Skin epidermis (tissue), 12 donors: ENCODE data around the gene GAB2.
A peak's percentile ranks its signal among the peaks of the same experiment; 100 is the strongest.

Source experiments
- H3K27ac ChIP-seq, 21 experiments: fragments of 200-600 bp; sonication (generic) in 11 of 21; one replicate each; pipeline ENCODE4 v1.5.0; 2020; ENCODE audit warnings: mild to moderate bottlenecking in 3 of 21, inconsistent platforms in 2 of 21, moderate library complexity in 2 of 21
- H3K4me3 ChIP-seq, 7 experiments: fragments of 200-600 bp; sonication (generic) in 2 of 7; one replicate each; pipeline ENCODE4 v1.5.0; 2020; ENCODE audit warnings: inconsistent platforms in 2 of 7, mild to moderate bottlenecking in 2 of 7, moderate library complexity in 1 of 7

The GAB2 gene

GRCh38 chr11:78332174-78332866 lies 85.3 kb downstream of the GAB2 start:
- no peak overlapping the region for H3K4me3 ChIP-seq
- peak overlapping the region in 1 of 21 experiments; percentile 34 for H3K27ac ChIP-seq

- Histone ChIP-seq H3K27ac (peak overlapping the region in 1 of 21 experiments; percentile 34), H3K4me3 (no peak overlapping the region)
These were observed 85.9 kb downstream of the GAB2 start for GRCh38 chr11:78331711-78332110.

GRCh38 chr11:78330361-78330760 lies 87.3 kb downstream of the GAB2 start:
- H3K27ac ChIP-seq, result no peak overlapping the region
- H3K4me3 ChIP-seq, result no peak overlapping the region

GRCh38 chr11:78327945-78328344 lies 89.7 kb downstream of the GAB2 start:
- Histone ChIP-seq H3K4me3 (no peak overlapping the region), H3K27ac (no peak overlapping the region)

- Histone ChIP-seq H3K4me3 (no peak overlapping the region), H3K27ac (peak overlapping the region in 1 of 21 experiments; percentile 14)
These were observed 92.3 kb downstream of the GAB2 start for GRCh38 chr11:78325274-78325781.

- H3K4me3 ChIP-seq, result no peak overlapping the region
- no peak overlapping the region for H3K27ac ChIP-seq
These were observed 94.3 kb downstream of the GAB2 start for GRCh38 chr11:78323363-78323762.

GRCh38 chr11:78319453-78319955 lies 98.1 kb downstream of the GAB2 start:
- H3K27ac ChIP-seq, result peak overlapping the region in 7 of 21 experiments; percentile 8 to 59 (median 33)
- no peak overlapping the region for H3K4me3 ChIP-seq

GRCh38 chr11:78318321-78319114 lies 99.1 kb downstream of the GAB2 start:
- H3K4me3 ChIP-seq, result no peak overlapping the region
- peak overlapping the region in 7 of 21 experiments; percentile 9 to 59 (median 39) for H3K27ac ChIP-seq

GRCh38 chr11:78315724-78316123 lies 101.9 kb downstream of the GAB2 start:
- Histone ChIP-seq H3K27ac (no peak overlapping the region), H3K4me3 (no peak overlapping the region)

GRCh38 chr11:78314762-78315161 lies 102.9 kb downstream of the GAB2 start:
- no peak overlapping the region for H3K27ac ChIP-seq
- H3K4me3 ChIP-seq, result no peak overlapping the region

GRCh38 chr11:78313898-78314297 lies 103.7 kb downstream of the GAB2 start:
- Histone ChIP-seq H3K27ac (peak overlapping the region in 1 of 21 experiments; percentile 50), H3K4me3 (no peak overlapping the region)

GRCh38 chr11:78313181-78313795 lies 104.3 kb downstream of the GAB2 start:
- no peak overlapping the region for H3K4me3 ChIP-seq
- H3K27ac ChIP-seq, result peak overlapping the region in 4 of 21 experiments; percentile 12 to 50 (median 32)

- no peak overlapping the region for H3K4me3 ChIP-seq
- H3K27ac ChIP-seq, result peak overlapping the region in 3 of 21 experiments; percentile 12 to 36 (median 27)
These were observed 104.9 kb downstream of the GAB2 start for GRCh38 chr11:78312712-78313111.

GRCh38 chr11:78311702-78312371 lies 105.8 kb downstream of the GAB2 start:
- peak overlapping the region in 2 of 21 experiments; percentile 24 to 27 for H3K27ac ChIP-seq
- no peak overlapping the region for H3K4me3 ChIP-seq

- H3K4me3 ChIP-seq, result no peak overlapping the region
These were observed 107.1 kb downstream of the GAB2 start for GRCh38 chr11:78310500-78310909.

GRCh38 chr11:78304201-78304600 lies 113.4 kb downstream of the GAB2 start:
- no peak overlapping the region for H3K27ac ChIP-seq

More at GRCh38 chr11:78310500-78310909, 107.1 kb downstream of the GAB2 start:
- H3K27ac ChIP-seq, result peak overlapping the region in 2 of 21 experiments; percentile 10 to 23

GRCh38 chr11:78300108-78300839 lies 117.3 kb downstream of the GAB2 start:
- Histone ChIP-seq H3K4me3 (no peak overlapping the region), H3K27ac (no peak overlapping the region)

More at GRCh38 chr11:78304201-78304600, 113.4 kb downstream of the GAB2 start:
- no peak overlapping the region for H3K4me3 ChIP-seq

GRCh38 chr11:78299000-78299710 lies 118.5 kb downstream of the GAB2 start:
- Histone ChIP-seq H3K4me3 (no peak overlapping the region), H3K27ac (no peak overlapping the region)
